ENCODE measurements around the gene SNTG2.

Gene SNTG2

DNA sequence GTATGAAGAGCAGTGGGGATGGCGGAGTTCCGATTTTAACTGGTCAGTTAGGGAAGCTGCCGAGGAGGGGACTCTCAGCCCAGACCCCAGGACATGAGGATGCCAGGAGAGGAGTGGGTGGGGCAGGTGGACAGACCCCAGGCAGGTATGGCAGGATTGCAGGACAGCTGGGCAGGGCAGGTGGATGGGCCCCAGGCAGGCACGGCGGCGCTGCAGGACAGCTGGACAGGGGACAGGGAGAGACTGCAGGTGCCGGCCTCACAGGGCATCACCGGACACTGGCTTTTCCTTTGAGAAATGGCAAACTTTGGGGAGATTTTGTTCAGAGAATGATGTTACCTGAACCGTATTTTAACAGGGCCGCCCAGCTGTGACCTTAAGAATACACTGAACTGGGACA lies 127.7 kb downstream of the SNTG2 start:
- H3K4me1 Mint-ChIP-seq: peaks cover 43% of the 10 kb centered on the region
- H3K27ac Mint-ChIP-seq: peak overlapping the region in 1 of 3 experiments; percentile 60
- TF ChIP-seq, protein P1, sequence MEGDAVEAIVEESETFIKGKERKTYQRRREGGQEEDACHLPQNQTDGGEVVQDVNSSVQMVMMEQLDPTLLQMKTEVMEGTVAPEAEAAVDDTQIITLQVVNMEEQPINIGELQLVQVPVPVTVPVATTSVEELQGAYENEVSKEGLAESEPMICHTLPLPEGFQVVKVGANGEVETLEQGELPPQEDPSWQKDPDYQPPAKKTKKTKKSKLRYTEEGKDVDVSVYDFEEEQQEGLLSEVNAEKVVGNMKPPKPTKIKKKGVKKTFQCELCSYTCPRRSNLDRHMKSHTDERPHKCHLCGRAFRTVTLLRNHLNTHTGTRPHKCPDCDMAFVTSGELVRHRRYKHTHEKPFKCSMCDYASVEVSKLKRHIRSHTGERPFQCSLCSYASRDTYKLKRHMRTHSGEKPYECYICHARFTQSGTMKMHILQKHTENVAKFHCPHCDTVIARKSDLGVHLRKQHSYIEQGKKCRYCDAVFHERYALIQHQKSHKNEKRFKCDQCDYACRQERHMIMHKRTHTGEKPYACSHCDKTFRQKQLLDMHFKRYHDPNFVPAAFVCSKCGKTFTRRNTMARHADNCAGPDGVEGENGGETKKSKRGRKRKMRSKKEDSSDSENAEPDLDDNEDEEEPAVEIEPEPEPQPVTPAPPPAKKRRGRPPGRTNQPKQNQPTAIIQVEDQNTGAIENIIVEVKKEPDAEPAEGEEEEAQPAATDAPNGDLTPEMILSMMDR (IDR thresholded peaks at IDR 0.05; ENCODE audit: unreplicated experiment in 3 of 3): no peak
- peaks cover 3% of the 10 kb centered on the region for H3K27me3 Mint-ChIP-seq (ENCODE audit: low read depth)
- no peak overlapping the region for H3K4me3 Mint-ChIP-seq
- no peaks in the 10 kb centered on the region for H3K36me3 Mint-ChIP-seq (ENCODE audit: low read depth)
- no peaks in the 10 kb centered on the region for H3K9me3 Mint-ChIP-seq

DNA sequence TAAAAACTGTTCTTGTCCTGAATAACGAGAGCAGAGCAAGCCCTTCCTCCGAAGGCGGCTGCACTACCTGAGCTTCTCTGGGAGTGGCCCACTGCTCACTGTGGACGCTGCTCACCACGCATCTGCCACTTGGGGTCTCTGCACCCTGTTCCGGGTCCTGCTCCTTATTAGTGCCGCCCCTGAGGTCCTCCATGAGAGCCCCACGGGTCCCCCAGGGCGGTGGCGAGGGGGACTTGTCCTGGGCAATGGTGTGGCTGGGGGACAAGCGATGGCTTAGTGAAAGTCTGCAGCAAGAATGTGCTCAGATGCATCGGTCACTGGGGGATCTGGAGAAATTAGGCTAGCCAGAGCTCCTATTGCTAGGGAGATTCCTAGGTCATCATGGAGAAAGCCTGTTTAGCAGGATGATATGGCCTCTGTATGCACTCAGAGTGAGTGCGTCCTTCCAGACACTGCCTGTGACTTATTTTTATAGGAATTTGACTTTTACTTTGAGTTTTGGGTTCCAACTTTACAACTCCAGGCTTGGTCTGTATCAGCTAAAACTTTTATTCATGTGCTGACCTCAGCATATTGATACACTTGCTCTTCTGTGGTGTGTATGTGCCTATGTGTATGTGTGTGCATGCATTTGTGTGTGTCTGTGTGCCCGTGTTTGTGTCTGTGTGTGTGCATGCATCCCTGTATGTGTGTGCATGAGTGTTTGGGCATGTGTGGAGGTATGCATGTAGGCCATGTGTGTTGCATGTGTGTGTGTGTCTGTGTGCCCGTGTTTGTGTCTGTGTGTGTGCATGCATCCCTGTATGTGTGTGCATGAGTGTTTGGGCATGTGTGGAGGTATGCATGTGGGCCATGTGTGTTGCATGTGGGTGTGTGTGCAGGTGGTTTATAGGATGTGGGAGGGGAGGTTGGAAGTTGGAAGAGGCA lies 129.5 kb downstream of the SNTG2 start:
- no peaks in the 10 kb centered on the region for H3K9me3 Mint-ChIP-seq
- H3K36me3 Mint-ChIP-seq (ENCODE audit: low read depth): no peaks in the 10 kb centered on the region

DNA sequence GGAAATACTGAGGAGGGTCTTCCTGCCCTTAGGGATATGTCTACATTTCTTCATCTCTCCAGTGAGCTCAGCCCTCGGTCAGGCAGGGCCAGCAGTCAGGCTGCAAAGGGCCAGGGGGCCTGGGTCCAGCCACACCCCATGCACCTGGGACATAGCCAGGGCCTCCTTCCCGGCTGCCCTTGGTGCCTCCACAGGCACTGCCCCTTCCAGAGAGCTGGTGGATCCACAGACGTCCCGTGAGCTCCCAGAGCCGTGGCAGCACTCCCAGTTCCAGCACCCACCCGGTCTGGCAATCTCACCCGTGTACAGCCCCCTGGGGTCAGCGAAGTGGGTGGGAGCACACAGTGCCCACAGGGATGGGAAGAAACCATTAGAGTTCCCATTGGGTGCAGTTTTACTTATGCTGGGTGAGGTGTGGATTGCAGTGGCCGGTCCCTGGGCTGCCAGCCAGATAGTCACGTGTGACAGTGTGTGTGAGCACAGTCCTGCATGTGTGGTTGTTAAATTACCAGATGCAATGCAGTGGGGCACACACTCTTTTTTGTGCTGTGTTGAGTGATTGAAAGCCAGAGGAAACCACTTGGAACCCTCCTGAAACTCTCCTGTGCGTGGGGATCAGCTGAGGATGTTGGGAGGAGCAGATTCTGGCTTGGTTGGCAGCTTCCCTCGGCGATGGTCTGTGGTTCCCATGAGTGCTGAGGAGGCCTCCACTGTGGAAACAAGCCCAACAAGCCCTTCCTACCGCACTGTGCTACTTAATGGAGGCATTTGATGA lies 131.0 kb downstream of the SNTG2 start:
- Mint-ChIP-seq H3K4me3 (no peak overlapping the region), H3K4me1 (peaks cover 31% of the 10 kb centered on the region), H3K9me3 (no peaks in the 10 kb centered on the region), H3K27ac (no peak overlapping the region), H3K36me3 (ENCODE audit: low read depth) (no peaks in the 10 kb centered on the region), H3K27me3 (ENCODE audit: low read depth) (no peaks in the 10 kb centered on the region)
- TF ChIP-seq, protein P1 (IDR thresholded peaks at IDR 0.05; ENCODE audit: unreplicated experiment in 3 of 3): no peak

More for the DNA sequence above, 129.5 kb downstream of the SNTG2 start:
- Mint-ChIP-seq H3K4me3 (no peak overlapping the region), H3K4me1 (peaks cover 38% of the 10 kb centered on the region), H3K27me3 (ENCODE audit: low read depth) (no peaks in the 10 kb centered on the region), H3K27ac (no peak overlapping the region)
- TF ChIP-seq, protein P1 (IDR thresholded peaks at IDR 0.05; ENCODE audit: unreplicated experiment in 3 of 3): no peak

GRCh38 chr2:1082456-1083205 lies 132.0 kb downstream of the SNTG2 start:
- Mint-ChIP-seq H3K36me3 (ENCODE audit: low read depth) (no peaks in the 10 kb centered on the region), H3K27me3 (ENCODE audit: low read depth) (no peaks in the 10 kb centered on the region), H3K9me3 (no peaks in the 10 kb centered on the region), H3K4me3 (no peak overlapping the region), H3K4me1 (peaks cover 23% of the 10 kb centered on the region), H3K27ac (no peak overlapping the region)
- TF ChIP-seq, protein P1 (IDR thresholded peaks at IDR 0.05; ENCODE audit: unreplicated experiment in 3 of 3): no peak

DNA sequence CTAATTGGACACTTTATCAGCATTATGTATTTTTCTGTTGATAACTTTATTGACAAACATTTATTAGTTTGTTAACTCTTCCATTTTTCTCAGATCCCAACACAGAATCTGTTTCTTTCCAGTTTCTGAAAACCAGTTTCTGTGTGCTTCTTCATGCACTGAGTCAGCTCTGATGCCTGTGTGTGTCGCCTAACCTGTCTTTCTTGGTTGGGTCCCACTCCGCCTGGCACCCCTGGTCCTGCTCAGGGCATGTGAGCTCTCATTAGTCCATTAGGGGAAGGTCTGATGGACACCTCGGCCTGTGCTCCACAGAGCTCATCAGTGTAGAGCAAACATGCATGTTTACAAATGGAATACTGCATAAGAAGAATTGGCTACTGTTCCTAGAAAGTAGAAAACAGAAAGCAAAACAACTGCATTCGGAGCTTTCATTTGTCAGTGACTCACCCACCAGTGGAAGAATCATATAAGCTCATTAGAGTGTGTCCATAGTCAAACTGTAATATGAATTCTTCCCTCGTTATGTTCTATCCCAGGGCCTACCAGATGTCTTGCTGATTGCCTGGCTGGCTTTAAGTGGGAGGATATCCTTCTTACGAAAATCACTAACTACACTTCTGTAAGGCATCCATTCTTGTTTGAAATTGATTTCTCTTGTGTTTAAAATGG lies 137.7 kb downstream of the SNTG2 start:
- Mint-ChIP-seq H3K36me3 (ENCODE audit: low read depth) (no peaks in the 10 kb centered on the region), H3K27ac (no peak overlapping the region), H3K4me1 (no peaks in the 10 kb centered on the region), H3K4me3 (no peak overlapping the region), H3K9me3 (no peaks in the 10 kb centered on the region), H3K27me3 (ENCODE audit: low read depth) (no peaks in the 10 kb centered on the region)
- TF ChIP-seq, protein P1 (IDR thresholded peaks at IDR 0.05; ENCODE audit: unreplicated experiment in 3 of 3): no peak

Data from nephron (organoid).